NCI-H2107 (cell line): ENCODE data around the gene CD180.

Source experiments
- DNase-seq: peaks from one replicate; lab custom pipeline; 2025; lab: John Stamatoyannopoulos, UW

CD180 gene

GRCh38 chr5:67196537-67197059, at the start of gene CD180:
CD180 (minus strand) TSS chr5:67196799; CDS start chr5:67196641, 158 bp downstream.
- DNase-seq: no peak

DNA sequence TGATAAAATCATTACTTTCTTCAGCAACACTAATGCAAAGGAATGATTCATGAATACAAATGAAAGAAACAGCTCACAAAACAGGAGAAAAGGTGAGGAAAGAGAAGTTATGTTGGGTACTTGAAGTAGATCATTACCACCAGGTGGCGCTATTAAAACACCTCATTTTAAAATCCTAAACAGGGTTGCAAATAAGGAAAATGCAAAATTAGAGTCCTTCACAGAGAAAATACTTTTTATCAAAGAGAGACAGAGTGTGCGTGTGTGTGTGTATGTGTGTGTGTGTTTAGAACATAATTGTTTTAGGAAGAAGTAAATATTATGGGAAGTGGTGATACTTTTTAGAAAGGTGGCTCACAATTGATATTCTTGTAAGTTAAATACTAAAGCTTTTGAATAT, 49.5 kb upstream of the CD180 start:
- peak; percentile 13 for DNase-seq

- no peak for DNase-seq
These were observed 48.8 kb upstream of the CD180 start for GRCh38 chr5:67245259-67245846.

GRCh38 chr5:67244345-67244793, 47.8 kb upstream of the CD180 start:
- DNase-seq: no peak

- no peak for DNase-seq
These were observed 47.3 kb upstream of the CD180 start for GRCh38 chr5:67243944-67244343.

DNA sequence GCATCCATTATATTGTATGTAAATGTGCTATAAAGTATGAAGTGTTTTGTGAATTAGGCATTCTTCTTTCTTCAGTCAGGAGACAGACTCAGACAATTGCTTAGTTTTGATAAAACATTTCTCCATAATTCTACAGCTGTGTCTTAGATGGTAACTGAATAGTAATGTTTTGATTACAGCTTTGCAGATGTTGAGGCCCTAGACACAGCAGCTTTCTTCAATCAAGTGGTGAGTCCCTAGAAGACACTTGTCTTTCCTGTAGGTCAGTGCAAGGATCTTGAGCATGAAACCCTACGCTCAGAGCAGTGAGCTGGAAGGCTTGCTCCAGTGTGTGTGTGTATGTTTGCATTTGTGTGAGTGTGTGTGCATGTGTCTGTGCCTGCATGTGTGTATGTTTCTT, 46.8 kb upstream of the CD180 start:
- no peak for DNase-seq

DNA sequence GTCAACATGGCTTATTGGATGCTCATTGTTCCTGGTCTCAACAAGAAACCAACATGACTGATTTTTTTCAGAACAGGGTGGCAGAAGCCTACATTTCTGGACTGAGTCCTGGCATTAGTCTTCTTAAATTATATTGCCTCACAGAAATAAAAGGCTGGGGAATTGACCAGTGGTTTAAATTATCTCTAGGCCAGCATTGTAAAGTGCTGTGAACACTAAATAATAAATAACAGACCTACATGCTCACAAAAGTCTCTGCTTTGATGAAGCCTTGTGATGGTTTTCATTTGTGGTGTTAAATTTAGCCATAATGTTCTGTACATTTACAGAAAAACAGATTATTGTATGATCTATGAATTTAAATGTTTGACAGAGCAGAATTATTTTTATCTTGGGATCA, 44.7 kb upstream of the CD180 start:
- no peak for DNase-seq

- no peak for DNase-seq
These were observed 44.2 kb upstream of the CD180 start for GRCh38 chr5:67240846-67241245.

DNA sequence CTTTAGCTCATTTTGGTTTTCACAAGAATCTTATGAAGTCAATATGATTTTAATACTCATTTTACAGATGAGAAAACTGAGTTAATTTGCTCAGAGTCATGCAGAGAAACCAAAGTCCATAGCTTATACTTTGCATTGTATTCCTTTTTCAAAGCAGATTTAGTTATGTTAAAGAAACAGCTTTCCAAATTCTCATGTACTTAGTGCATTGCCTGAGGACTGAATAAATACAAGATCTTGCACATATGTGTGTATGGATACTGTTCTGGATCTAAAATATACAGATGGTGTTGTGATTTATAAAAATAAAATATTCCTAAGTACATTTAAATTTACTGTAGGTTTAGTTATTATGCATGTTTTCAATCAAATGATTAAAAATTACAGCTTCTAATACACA, 43.5 kb upstream of the CD180 start:
- DNase-seq: no peak

GRCh38 chr5:67238191-67238590, 41.6 kb upstream of the CD180 start:
- DNase-seq: no peak

DNA sequence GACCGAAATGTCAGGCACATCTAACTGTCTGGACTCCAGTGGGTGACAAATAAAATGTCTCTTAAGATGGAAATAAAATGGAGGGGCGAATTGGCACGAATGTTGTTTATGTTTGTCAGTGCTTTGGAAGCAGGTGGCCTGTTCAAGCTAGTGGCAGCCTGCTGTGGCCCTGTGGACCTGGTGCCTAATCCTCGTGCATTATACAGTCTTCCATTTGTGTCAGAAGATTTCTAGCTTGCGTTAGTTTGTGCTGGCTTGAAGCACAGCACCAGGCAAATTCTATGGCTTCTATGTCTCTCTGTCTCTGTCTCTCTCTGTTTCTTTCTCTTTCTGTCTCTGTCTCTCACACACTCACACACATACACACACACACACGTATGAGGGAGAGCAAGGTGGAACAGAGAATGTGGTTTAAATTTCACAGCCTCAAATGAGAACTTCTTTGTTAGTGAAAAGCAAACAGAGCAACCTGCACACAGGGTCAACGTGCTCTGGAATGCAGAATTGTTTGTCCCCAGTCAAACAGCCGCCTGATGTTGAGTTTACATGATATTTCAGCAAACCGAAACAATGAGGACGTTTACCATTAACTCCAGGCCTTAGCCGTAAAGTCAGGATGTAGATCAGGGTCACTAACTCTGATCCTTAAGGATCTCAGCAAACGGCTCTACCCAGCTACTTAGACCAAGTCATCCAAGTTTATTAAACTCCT, 39.0 kb upstream of the CD180 start:
- no peak for DNase-seq

- DNase-seq: no peak
These were observed 38.1 kb upstream of the CD180 start for GRCh38 chr5:67234671-67235176.

DNA sequence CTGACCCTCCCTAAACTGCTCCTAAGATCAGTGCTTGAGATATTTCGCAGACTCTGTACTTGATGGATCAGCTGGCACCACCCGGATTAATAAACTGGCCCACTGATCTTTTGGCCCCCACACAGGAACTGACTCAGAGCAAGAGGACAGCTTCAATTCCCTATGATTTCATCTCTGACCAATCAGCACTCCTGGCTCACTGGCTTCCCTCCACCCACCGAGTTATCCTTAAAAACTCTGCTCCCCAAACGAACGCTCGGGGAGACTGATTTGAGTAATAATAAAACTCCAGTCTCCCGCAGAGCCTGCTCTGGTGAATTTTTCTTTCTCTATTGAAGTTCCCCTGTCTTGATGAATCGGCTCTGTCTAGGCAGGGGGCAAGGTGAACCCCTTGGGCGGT, 36.5 kb upstream of the CD180 start:
- no peak for DNase-seq

DNA sequence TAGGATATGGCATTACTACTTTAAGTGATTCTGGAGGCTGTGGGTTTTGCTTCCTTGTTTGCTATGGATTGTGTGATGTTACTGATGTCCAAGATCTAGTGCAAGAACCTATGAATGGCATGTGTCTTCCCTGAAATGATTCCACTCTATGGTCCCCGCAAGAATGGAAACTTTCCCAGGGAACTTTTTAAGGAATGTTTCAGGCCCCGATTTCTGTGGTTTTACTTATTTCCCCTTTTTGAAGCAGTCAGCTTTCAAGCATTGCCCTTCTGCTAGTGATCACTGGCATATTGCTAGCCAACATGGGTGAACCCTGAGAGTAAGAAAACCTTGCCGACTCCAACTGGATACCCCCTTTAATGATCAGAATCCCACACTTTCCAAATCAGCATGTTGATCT, 26.6 kb upstream of the CD180 start:
- no peak for DNase-seq

DNA sequence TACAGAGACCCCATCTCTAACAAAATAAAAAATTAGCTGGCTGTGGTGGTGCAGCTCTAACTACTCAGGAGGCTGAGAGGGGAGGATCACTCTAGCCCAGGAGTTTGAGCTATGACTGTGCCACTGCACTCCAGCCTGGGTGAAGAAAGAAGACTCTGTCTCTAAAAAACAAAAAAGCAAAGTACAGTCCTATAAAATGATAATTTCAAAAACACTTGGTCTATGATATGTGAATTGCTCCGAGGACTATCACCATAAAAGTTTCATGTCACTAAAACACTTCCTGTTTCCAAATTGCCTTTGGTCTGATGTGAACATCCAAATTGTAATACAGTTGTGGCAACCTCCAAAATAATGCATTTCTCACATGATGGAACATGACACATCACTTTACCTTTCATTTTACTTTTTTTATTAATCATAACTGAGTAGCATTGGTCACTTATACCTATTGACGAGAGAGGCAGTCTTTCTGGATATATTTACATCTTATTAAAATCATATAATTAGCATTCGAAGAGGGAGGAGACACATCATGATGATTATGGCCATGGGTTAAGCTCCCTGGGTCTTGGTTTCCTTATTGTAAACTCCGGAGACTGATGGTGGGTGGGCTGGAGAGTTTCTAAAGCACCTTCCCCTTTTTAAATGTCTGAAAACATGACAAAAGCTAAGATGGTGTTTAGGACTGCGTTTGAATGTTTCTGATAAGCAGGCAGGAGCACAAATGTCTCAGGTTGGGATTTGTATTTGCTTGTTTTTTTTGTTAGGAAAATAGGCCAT, 25.8 kb upstream of the CD180 start:
- no peak for DNase-seq

DNA sequence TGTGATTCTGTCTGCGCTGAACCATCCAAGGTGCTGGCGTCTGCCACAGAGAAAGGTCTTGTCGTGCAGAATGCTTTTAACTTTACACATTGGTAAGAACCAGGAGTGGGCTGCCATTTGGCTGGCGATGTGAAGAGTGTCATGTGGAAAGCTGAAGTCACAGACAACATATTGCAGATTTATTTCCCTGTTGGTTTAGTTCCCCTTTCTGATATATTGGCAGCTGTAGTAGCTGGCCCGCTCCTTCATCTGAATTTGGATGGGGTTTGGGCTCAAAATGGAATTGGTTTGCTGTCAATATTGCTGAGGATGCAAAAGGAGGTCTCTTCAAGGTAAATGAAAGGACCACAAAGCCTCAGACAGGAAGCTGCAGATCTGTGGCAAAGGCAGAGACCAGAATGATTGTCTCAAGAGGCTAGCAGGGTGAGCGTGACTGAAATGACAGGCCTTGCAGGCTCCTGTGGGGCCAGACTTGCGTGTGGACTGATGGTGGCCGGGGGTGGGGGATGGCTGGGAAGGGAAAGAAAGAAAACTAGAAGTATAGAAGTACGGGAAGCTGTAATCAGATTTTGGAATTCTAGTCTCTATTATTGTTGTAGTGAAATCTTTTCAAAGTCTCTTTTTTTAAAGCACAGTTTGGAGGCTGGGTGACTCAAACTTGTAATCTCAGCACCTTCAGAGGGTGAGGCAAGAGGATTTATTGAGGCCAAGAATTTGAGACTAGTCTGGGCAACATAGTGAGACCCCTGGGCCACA, 25.1 kb upstream of the CD180 start:
- no peak for DNase-seq

- no peak for DNase-seq
These were observed 20.0 kb upstream of the CD180 start for GRCh38 chr5:67216564-67216963.

DNA sequence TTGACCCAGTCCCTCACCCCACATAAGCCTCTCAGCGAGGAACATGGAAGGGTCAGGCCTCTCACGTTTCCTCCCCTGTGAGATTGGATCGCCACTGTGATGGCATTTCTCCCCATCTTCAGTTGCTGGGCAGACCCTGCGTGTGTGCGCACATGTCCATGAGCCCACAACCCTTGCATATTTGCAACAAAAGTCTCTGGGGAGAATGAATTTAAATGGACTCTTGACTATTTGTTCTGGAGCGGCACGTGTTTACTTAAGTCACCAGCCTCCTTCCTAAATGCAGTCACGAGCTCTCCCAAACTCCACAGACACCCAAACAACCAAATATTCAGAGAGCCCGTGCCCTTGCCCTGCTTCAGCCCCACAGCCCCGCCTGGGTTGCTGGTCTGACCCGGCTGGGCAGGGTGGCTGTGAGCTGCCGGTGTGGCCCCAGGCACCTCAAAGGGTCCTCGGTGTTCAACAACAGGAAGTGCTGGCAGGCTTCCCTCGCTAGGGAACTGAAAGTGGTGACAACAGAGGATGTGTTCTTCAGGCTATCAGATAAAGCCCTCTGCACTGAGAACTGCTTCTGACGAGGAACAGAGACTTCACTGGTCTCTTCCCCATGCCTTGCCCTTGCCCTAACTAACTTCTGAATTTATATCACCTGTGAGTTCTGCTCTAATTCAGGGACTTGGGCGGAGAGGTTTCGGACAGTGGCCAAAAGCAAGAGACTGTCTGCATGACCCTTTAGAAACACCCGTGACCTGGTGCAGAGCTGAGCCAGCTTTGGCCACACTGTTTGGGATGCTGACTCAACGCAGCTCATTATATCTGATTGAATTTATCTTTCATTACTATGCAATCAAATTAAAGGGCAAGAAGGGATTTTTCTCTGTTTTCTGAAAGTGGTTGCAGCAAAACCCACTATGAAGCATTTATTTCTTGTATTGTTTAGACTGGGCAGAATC, 19.2 kb upstream of the CD180 start:
- no peak for DNase-seq

- DNase-seq: no peak
These were observed 18.3 kb upstream of the CD180 start for GRCh38 chr5:67214707-67215447.

GRCh38 chr5:67214036-67214435, 17.4 kb upstream of the CD180 start:
- DNase-seq: no peak
